HG02943 (cell line): Measurements from ENCODE around the gene E2F1.

Source experiments
- ATAC-seq: cut with Tn5 transposase; IDR thresholded peaks from one replicate; pipeline ENCODE4 v1.9.1; 2021; ENCODE audit warnings: mild to moderate bottlenecking, low read depth, moderate library complexity; ENCODE audit not compliant: unreplicated experiment

E2F1 gene

GRCh38 chr20:33660035-33660684, 26.0 kb downstream of the E2F1 start:
- no peak for ATAC-seq

DNA sequence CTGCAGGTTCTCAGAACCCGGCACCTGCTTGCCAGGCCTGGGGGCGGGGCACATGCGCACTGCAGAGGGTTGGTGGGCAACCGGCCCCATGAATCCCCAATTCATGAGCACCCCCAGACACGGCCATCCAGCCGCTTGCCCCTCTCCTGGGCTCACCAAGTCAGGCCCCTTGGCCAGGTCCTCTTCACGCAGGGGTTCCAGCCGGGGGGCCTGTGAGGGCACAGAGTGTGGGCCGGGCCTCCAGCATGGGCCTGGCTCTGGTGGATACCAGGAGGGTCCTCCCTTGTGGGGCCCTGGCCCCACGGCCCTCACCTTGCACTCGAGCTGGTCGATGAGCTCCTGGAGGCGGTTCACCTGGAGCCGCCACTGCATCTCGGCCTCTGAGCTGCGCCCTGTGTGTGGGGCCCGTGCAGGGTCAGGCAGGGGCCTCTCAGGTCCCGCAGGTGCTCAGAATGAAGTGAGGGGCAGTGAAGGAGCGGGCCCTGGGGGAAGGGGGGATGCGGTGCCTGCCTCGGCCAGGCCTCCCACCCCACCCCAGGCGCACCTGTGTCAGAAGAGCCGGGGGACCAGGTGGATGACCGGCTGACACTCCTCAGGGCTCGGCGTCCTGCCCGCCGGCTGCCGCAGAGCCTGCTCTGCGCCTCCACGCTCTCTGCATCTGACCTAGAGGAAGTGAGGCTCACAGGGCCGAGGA, 26.7 kb downstream of the E2F1 start:
- ATAC-seq = no peak

- ATAC-seq = no peak
These were observed 27.3 kb downstream of the E2F1 start for GRCh38 chr20:33658929-33659328.

DNA sequence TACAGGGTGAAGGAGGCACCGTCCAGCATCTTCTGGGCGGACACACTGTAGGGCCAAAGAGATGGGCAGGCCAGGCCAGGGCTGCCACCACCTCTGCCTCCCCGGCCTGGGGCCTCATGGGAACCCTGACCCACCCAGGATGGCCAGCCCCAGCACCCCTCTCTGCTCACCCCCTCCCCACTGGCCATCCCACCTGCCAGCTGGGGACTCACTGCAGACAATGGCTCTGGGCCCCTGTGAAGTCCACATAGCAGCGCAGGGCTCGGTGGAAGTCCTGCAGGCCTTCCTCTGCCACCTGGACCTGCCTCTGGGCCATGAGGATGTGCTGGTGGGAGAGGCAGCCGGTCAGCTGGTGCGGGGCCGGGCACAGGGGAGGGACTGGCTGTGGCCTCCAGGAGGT, 27.7 kb downstream of the E2F1 start:
- ATAC-seq = no peak

GRCh38 chr20:33657704-33658095, 28.5 kb downstream of the E2F1 start:
- ATAC-seq = no peak

DNA sequence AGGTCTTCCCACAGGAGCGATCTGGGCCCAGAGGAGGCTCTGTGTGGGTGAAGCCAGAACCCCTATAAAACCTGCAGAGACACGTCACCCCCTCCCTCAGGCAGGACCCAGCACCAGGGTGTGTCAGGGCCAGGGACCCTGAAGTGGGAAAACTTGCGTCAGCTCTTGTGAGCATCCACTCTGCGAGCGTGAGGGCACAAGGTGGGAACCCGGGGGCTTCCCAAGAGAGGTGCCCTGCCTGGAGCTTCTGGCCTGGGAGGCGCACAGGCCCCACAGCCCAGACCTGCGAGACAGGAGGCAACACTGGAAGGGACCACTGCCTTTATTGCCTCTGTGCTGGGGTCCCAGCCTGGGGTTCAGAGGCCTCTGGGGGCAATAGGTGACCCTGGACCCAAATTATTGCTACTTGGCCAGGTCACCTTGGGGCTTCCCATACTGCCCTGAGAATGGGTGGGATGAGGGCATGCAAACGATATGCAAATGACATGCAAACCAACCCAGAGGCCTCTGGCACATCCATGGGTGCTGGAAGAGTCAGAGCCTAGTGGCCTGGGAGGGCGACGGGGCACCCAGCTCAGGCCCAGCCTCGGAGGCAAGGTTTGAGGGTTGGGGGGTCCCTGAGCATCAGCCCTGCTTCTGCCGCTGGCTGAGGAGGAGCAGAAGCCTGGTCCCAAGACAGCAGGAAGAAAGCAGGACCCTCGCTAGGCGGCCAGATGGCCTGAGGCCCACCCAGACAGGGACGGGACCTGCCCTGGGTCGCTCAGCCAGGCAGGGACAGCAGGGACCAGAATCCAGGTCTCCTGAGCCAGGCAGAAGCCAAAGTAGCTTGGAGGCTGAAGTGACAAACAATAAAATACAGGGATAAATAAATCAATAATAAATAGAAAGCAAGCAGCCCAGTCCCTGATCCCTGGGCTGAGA, 29.1 kb downstream of the E2F1 start:
- no peak for ATAC-seq

DNA sequence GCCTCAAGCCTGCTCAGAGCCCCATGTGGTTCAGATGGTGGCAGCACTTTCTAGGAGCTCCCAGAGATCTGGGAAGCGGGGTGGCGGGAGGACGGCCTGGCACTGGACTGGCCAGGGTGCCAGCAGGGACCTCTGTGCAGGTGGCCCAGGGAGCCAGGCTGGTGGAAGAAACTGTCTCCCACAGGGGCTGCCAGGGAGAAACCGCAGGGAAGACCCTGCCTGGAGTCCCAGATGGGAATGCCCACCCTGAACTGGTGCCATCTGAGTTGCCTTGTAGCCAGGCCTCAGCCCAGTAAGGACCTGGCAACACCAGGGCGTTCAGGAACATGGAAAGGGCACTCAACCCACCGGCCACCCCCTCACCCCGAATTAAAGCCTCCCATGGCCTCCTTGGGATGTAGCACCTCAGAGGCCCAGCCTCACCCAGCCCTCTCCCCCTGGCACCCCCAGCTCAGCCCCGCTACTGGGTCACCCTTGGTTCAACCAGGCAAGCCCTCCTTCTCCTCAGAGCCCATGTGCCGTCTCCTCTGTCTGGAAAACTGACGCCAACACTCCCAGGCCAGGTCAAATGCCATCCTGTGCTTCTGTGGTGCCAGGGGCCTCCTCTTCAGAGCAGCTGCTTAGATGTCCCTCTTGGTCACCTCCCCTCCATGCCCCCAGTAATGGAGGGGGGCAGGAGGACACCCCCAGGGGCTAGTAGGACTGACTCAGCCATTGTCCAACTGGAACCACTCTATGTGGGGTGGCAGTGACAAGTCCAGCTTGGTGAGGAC, 30.0 kb downstream of the E2F1 start:
- ATAC-seq = no peak

GRCh38 chr20:33655164-33655563, 31.0 kb downstream of the E2F1 start:
- no peak for ATAC-seq

DNA sequence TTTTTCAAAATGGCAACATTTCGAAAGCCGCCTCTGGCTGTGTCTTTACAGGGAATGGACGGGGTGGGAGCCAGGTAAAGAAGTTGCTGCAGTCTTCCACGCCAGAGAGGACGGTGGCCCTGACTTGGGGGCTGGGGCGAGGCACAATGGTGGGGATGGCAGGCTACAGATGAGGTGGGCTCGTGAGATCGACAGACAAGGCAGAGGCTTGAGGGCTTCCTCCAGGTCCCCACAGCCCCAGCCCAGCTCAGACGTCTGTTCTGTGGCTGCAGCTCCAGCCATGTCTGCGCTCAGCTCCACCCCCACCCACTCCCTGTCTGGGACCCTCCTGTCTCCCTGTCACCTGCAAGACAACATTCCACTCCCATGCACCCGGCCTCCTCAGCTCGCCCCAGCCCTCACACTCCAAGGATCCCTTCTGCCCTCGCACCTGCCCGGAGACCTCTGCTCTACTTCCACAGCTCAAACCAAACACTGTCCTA, 31.5 kb downstream of the E2F1 start:
- ATAC-seq = no peak

GRCh38 chr20:33653900-33654596, 32.1 kb downstream of the E2F1 start:
- ATAC-seq = no peak

DNA sequence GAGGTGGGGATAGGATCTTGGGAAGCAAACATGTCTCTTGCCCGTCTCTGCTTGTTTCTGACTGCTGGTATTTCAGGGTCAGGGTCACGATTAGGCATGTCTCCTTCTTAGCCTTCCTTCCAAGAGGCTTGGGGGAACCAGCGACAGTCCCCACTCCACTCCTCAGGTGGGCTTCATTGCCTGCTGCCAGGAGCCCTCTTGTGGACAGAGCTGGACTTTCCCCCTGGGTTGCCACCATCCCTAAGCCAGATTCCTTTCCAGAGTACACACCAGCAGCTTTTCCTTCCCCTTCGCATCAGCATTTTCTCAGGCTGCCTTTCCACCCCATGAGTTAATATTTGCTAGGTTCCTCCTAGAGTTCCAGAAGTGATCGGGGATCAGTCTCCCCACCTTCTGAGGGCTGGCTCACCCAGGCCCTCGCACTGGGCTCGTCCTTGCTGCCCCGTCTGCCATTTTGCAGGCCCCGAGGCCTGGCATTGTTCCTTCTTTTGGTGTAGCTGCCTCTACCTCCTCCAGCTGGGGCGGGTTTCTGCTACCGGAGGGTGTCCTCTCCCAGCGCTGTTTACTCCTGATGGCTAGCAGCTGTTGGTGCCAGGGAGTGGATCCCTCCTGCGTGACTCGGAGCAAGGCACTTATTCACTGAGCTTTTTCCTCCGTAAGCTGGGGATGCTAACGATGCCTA, 32.8 kb downstream of the E2F1 start:
- ATAC-seq = no peak

GRCh38 chr20:33651562-33652048, 34.6 kb downstream of the E2F1 start:
- no peak for ATAC-seq

GRCh38 chr20:33650753-33651561, 35.2 kb downstream of the E2F1 start:
- ATAC-seq = no peak

DNA sequence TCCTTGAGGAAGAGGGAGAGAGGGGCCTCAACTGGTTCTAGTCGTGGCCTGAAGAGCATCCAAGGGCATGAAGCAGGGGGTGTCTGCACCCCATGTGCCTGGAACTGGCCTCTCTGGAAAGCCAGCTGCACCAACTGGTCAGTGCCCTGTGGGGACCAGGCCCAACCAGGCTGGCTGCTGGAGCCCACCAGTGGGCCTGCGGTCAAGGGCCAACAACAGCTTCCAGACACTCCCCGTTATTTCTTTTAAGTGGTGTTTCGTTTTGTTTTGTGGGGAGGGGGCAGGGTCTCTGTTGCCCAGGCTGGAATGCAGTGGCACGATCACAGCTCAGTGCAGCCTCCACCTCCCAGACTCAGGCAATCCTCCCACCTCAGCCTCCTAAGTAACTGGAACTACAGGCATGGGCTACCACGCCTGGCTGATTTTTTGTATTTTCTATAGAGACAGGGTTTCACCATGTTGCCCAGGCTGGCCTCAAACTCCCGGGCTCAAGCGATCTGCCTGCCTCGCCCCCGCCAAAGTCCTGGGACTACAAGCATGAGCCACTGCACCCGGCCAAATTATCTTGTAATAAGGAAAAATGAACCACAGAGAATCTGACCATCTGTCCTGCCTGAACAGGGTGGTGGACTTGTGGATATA, 36.0 kb downstream of the E2F1 start:
- no peak for ATAC-seq

GRCh38 chr20:33649201-33649681, 36.9 kb downstream of the E2F1 start:
- ATAC-seq = no peak

GRCh38 chr20:33648396-33649004, 37.7 kb downstream of the E2F1 start:
- no peak for ATAC-seq
